HG03521 (cell line): ENCODE results near the gene ZCCHC24.

ENCODE experiments used
- ATAC-seq: cut with Tn5 transposase; IDR thresholded peaks from one replicate; pipeline ENCODE4 v1.9.1; 2021; ENCODE audit warnings: mild to moderate bottlenecking, moderate library complexity; ENCODE audit not compliant: unreplicated experiment

Gene ZCCHC24

GRCh38 chr10:79433324-79434222 is 11.9 kb downstream of the ZCCHC24 start:
- no peak for ATAC-seq

- no peak for ATAC-seq
These were observed 13.3 kb downstream of the ZCCHC24 start for GRCh38 chr10:79431891-79432831.

GRCh38 chr10:79431428-79431827 is 14.0 kb downstream of the ZCCHC24 start:
- no peak for ATAC-seq

- no peak for ATAC-seq
These were observed 14.5 kb downstream of the ZCCHC24 start for GRCh38 chr10:79430936-79431335.

DNA sequence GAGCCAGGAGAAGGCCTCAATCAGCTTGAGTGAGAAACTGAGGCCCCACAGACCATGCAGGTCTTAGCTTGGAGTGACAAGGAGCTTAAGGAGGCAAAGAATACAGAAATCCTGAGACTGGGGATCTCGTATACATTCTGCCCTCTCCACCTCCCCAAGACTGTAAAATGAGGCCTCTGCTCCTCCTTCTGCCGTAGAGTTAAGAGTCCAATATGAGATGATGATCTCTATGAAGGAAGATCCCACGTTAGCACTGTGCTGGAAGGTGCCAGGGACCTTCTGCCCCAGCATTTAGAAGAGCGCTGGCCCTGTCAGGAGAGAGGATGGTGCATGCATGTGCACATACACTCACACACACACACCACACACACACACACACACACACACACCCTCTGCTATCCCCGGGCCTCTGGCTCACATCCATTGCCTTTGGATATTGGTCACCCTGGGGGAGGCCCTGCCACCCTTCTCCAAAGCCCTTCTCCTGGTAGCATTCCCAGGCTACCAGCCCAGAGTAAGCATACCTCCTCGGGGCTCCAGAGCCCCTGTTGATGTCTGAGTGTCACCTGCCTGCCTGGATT is 15.0 kb downstream of the ZCCHC24 start:
- no peak for ATAC-seq

- ATAC-seq, result no peak
These were observed 15.7 kb downstream of the ZCCHC24 start for GRCh38 chr10:79429751-79430150.

- ATAC-seq, result no peak
These were observed 17.5 kb downstream of the ZCCHC24 start for GRCh38 chr10:79427965-79428364.

- no peak for ATAC-seq
These were observed 20.3 kb downstream of the ZCCHC24 start for GRCh38 chr10:79425074-79425532.

DNA sequence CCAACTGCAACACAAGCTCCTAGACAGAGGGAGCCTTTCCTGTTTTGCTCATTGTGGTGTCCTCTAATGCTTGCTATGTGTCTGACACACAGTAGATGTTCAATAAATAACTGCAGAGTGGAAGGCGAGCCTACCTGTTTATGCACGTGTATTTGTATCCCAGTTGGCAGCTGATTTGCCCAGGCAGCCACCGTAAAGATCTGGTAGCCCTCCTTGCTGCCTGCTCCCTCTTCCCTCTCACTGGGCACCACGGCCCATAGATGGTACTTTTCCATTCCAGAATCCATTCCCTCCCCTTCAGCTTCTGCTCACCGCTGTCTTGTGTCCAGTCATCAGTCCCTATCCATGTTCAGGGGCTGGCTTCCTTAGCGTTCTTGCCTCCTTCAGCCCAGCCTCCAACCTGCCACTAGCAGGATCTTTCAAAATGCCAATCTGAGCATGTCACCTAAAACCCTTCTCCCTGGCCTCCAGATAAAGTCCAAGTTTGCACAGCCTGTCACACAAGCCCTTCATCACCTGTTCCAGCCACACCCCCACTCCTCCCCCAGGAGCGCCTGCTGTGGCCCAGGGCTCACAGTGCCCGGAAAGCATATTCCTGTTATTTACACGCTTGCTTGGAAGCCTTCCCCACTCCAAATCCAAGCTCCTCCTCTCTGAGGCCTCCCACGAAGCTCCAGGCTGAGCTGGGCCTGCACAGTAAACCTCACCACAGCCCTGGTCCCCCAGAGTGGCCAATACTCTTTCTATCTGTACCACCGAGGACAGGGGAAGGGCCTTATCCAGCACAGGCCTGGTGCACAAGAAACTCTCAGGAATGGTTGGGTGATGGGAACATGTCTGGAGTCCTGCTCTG is 21.0 kb downstream of the ZCCHC24 start:
- no peak for ATAC-seq

DNA sequence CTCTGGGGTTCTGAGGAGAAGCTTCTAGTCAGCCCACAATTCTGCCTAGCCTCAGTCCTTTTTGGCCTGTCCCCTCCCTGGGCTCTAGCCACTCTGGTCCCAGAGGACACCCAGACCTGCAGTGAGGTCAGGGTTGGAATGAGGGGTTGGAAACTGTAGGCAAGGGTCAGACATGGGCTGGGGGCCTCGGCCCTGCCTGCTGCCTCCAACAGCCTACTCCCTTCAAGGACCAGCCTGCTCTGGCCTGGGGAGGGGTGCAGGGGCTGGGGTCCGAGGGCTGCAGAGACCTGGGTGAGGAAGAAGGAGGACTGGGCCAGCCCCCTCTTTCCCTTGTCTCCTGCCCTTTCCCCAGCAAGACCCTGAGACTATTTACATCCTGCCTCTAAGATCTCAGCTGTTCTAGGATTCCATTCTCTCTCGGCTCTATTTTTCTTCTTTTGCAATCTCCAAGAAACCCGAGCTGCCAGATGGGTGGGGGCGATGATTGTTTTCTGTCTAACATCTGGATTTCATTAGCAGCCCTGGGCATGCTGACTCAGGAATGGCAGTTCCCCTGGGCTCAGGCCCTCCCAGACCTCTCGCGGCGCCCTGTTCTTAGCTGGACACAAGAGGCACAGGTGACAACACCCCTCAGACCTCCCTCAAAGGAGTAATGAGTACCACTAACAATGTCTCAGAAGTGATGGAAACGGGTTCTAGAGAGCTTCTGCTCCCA is 23.1 kb downstream of the ZCCHC24 start:
- ATAC-seq, result no peak

GRCh38 chr10:79420974-79421688 is 24.3 kb downstream of the ZCCHC24 start:
- ATAC-seq, result no peak

DNA sequence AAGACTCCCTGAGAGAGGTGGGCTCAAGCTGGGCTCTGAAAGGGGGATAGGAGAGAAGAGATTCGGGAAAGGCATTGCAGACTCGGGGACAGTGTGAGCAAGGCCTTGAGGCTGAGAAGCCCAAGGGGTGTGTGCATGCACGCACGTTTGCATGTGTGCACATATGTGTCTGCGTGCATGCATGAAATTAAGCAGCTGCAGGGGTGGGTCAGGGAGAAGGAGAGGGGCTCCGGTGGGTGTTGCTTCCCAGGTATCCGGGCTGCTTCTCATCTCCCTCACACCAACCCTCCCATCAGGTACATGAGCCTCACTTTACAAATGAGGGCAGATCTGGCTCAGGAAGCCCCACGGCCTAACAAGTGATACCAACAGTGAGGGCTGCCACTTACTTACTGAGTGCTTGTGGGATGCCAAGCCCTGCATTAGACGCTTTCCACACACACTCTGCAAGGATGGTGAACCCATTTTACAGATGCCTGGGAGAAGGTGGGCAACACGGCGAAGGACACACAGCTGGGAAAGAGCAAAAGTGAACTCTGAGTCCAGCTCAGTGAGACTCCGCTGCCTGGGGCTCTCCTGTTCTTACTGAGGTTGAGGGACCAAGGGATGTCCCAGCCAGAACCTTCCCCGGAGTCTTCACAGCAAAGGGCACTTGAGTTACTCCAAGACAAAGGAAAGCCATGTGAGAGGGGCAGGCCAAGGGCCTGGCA is 26.4 kb downstream of the ZCCHC24 start:
- ATAC-seq, result no peak

DNA sequence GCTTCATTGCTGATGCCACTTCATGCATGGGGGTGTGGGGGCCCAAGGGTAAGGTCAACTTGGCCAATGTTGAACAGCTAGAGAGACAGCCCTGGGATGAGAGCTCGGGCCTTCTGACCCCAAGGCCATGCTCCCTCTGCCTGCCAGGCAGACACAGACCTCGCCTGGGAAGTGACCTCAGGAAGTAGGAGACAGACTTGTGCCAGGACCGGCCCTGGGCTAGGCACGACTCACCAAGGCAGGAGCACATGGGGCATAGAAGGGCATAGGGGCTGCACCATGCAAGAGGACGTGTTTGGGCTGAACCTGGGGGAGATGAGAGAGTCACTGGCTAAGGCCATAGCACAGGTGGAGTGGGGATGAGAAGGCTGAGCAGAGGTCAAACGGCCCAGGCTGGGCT is 27.1 kb downstream of the ZCCHC24 start:
- no peak for ATAC-seq

DNA sequence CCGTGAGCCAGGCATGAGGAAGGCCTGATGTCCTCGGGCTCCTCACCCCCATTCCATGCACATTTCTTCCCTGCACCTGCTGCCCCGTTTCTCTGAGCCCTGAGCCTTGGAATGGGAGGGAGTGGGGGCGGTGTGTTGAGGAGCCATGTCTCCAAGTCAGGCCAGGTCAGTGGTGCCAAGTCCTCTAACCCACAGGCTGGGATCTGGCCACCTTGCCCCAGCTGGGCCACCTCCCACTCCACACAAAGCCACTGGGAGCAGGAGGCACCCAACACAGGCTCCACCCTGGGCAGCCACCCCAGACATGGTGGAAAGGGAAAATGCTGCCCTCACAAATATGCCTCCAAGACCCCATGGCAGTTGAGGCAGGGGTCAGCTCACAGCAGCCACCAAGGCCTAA is 27.7 kb downstream of the ZCCHC24 start:
- no peak for ATAC-seq

DNA sequence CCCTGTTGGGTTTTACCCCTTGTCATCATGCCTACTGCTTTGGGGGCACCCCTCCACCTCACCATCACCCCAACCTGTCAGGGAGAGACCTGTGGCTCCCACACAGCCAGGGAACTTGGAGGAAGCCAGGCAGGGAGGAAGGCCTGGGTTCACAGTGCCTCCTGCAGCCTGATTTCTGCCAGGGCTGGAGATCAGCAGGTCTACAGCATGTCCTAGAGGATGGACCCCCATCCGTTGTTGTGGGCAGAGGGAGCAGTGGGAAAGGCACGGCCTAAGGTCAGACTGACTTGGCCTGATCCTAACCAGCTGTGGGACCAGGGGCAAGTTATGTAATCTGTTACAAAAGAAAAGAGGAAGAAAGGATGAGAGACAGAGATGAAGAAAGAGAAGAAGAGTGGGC is 28.2 kb downstream of the ZCCHC24 start:
- ATAC-seq, result no peak

DNA sequence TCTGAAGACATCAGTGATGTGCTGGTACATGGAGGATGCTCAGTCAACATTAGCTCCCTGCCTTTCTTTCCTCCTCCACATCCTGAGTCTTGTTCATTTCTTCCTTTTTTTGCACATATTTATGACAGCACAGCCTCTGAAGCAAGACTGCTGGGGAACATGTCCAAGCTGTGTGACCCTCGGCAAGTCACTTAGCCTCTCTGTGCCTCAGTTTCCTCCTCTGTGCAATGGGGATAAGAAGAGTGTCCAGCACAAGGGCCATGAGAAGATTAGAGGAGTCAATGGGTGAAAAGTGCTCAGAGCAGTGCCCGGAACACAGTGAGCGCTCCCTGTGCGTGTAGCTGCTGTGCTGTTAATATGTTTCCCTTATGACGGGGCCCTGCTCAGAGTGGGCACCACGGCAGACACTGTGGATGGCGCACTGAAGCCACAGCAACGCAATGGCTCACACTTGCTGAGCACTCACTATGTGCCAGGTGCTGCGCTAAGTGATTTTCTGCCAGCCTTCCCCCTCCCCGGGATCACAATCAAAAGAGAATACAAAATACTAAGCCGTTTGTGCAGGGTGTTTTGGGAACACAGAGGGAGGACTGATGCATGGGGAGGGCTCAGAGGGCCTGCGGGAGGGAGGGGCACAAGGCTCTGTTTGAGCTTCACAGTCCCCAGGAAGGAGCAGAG is 28.7 kb downstream of the ZCCHC24 start:
- no peak for ATAC-seq

DNA sequence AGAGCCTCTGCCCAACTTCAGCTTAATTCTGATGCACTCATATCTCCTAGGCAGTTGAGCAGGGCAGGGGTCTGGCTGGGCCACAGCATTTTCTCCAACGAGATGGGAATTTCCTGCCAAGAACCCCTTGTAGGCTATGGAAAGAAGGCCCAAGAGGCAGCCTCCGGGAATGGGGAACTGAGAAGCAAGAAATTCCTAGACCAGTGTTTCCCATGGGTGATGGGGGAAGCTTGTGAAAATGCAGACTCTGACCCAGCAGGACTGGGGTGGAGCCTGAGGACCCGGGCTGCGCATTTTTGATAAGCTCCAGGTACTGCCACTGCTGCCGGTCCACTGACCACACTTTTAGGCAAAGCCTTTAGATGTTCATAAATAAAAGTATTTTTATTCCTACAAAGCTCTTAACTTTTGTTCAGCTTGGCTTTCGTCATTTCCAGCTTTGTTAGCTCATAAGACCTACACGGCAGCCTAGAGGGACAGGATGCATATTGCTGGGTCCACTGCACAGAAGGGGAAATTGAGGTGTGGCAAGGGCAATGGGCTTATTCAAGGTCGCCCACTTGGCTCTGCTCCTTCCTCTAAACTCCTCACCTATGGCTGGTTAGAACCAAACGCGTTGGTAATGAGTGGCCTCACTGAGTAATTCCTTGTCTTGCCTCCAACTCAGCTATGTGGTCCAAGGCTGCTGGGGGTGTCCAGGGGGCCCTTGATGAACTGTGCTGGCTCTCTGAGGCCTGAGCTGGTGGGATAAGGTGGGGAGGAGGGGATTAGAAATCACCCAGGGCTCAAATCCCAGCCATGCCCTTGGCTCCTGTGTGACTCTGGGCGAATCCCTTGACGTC is 29.5 kb downstream of the ZCCHC24 start:
- ATAC-seq, result no peak
